Measurements from ENCODE around the gene NKTR. TPM values are rescaled to one million over a fixed set of nuclear protein-coding genes. Genes with fewer than 3 reads are reported as not detected.

Gene NKTR
- total and polyA plus RNA-seq, 9 of the 15 experiments (the other 6 are each of a cell fraction or from before 2014, with no cell fraction given) = 19.7 to 123 (median 92.6) TPM

- TF ChIP-seq, protein P1, sequence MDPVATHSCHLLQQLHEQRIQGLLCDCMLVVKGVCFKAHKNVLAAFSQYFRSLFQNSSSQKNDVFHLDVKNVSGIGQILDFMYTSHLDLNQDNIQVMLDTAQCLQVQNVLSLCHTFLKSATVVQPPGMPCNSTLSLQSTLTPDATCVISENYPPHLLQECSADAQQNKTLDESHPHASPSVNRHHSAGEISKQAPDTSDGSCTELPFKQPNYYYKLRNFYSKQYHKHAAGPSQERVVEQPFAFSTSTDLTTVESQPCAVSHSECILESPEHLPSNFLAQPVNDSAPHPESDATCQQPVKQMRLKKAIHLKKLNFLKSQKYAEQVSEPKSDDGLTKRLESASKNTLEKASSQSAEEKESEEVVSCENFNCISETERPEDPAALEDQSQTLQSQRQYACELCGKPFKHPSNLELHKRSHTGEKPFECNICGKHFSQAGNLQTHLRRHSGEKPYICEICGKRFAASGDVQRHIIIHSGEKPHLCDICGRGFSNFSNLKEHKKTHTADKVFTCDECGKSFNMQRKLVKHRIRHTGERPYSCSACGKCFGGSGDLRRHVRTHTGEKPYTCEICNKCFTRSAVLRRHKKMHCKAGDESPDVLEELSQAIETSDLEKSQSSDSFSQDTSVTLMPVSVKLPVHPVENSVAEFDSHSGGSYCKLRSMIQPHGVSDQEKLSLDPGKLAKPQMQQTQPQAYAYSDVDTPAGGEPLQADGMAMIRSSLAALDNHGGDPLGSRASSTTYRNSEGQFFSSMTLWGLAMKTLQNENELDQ (CRISPR knock-in tag; IDR thresholded peaks at IDR 0.05; ENCODE audit: borderline replicate concordance) = no peak
Observed at GRCh38 chr3:42663581-42664437, 63.3 kb downstream of the NKTR start (continued).

DNA sequence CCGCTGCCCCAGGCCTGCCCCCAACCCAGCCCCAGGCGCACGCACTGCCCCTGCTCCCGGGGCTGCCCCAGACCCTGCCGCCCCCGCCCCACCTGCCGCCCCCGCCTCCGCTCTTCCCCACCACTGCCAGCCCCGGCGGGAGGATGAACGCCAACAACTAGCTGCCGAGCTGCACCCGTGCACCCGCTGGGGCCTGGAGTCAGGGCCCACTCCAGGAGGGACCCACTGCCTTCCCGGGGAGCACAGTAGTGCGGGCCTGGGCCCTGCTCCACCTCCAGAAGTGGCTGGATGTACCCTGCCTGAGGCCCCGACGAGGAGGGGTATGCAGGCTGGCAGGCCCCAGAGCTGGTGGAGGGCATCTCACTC lies 63.9 kb downstream of the NKTR start:
- peaks cover 11% of the 10 kb centered on the region; the same call in 1 of the 2 replicates for H4K20me1 ChIP-seq (replicated peaks; ENCODE audit: control insufficient read depth, insufficient read depth, low read length)
- no peak overlapping the region for H3K27ac ChIP-seq (ENCODE audit: extremely low read depth, low read depth, low read length)
- H3K9me3 ChIP-seq (replicated peaks; ENCODE audit: control insufficient read depth, insufficient read depth, low read depth, low read length) = no peaks in the 10 kb centered on the region
- in situ Hi-C loops (cut with MboI) (no loop called here), intact Hi-C loops (cut with micrococcal nuclease) (no loop called here)
- ChIA-PET POLR2A (no interaction called here), CTCF (ENCODE audit: low intra/inter-chr PET ratio) (no interaction called here)
- no peak overlapping the region for H2AFZ ChIP-seq (ENCODE audit: low read depth, low read length)
- DNase-seq (ENCODE audit: extremely low read depth in 1 of 4, low spot score in 3 of 4) (no peak), ATAC-seq (no peak), FAIRE-seq (no peak)
- no peak overlapping the region for H3K9ac ChIP-seq (ENCODE audit: insufficient read depth in 1 of 2, low read depth in 2 of 2, low read length in 2 of 2)
- WGBS (ENCODE audit: insufficient coverage, low coverage, missing lambda C conversion rate) = 34% methylated on average over 10 of the region's 19 CpGs
- H3K9me1 ChIP-seq (ENCODE audit: control insufficient read depth, insufficient read depth, low read length) = no peaks in the 10 kb centered on the region
- BruUV-seq (replicated peaks) = no TSS peak
- H3K4me2 ChIP-seq (ENCODE audit: insufficient read depth, low read length) = no peak overlapping the region
- no peaks in the 10 kb centered on the region for H3K36me3 ChIP-seq (ENCODE audit: control insufficient read depth, insufficient read depth, low read length)
- H3K27me3 ChIP-seq (ENCODE audit: control insufficient read depth in 2 of 2, insufficient read depth in 2 of 2, low read length in 2 of 2) = peaks cover 0 to 9% of the 10 kb centered on the region in 2 experiments; a peak in 1 of 5 replicates
- H3K4me1 ChIP-seq (replicated peaks in 1 of 2; ENCODE audit: control insufficient read depth in 2 of 2, insufficient read depth in 2 of 2, low read length in 2 of 2) = peaks cover 4 to 13% of the 10 kb centered on the region in 2 experiments; a peak in 4 of 5 replicates
- no peaks in the 10 kb centered on the region for H3K79me2 ChIP-seq (ENCODE audit: control insufficient read depth, insufficient read depth, low read length)
- TF ChIP-seq IRF2 (CRISPR knock-in tag; IDR thresholded peaks at IDR 0.05) = no peak
- TF ChIP-seq NFXL1 (CRISPR knock-in tag; IDR thresholded peaks at IDR 0.05) = no peak
- no peak for TF ChIP-seq TARDBP (IDR thresholded peaks at IDR 0.05)
- TF ChIP-seq TSC22D4 (tag; IDR thresholded peaks at IDR 0.05) = no peak
- no peak for TF ChIP-seq NFE2L1 (tag; IDR thresholded peaks at IDR 0.05; ENCODE audit: borderline replicate concordance, low read depth)
- TF ChIP-seq, protein P2, sequence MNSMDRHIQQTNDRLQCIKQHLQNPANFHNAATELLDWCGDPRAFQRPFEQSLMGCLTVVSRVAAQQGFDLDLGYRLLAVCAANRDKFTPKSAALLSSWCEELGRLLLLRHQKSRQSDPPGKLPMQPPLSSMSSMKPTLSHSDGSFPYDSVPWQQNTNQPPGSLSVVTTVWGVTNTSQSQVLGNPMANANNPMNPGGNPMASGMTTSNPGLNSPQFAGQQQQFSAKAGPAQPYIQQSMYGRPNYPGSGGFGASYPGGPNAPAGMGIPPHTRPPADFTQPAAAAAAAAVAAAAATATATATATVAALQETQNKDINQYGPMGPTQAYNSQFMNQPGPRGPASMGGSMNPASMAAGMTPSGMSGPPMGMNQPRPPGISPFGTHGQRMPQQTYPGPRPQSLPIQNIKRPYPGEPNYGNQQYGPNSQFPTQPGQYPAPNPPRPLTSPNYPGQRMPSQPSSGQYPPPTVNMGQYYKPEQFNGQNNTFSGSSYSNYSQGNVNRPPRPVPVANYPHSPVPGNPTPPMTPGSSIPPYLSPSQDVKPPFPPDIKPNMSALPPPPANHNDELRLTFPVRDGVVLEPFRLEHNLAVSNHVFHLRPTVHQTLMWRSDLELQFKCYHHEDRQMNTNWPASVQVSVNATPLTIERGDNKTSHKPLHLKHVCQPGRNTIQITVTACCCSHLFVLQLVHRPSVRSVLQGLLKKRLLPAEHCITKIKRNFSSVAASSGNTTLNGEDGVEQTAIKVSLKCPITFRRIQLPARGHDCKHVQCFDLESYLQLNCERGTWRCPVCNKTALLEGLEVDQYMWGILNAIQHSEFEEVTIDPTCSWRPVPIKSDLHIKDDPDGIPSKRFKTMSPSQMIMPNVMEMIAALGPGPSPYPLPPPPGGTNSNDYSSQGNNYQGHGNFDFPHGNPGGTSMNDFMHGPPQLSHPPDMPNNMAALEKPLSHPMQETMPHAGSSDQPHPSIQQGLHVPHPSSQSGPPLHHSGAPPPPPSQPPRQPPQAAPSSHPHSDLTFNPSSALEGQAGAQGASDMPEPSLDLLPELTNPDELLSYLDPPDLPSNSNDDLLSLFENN (IDR thresholded peaks at IDR 0.05; ENCODE audit: low read depth in 2 of 2, low read length in 2 of 2) = no peak
- TF ChIP-seq ARHGAP35 (IDR thresholded peaks at IDR 0.05; ENCODE audit: partially characterized antibody) = no peak
- TF ChIP-seq PHB2 (IDR thresholded peaks at IDR 0.05; ENCODE audit: low read depth) = no peak
- TF ChIP-seq SMAD2 (IDR thresholded peaks at IDR 0.05; ENCODE audit: low read depth, low read length) = no peak
- TF ChIP-seq, protein P3, sequence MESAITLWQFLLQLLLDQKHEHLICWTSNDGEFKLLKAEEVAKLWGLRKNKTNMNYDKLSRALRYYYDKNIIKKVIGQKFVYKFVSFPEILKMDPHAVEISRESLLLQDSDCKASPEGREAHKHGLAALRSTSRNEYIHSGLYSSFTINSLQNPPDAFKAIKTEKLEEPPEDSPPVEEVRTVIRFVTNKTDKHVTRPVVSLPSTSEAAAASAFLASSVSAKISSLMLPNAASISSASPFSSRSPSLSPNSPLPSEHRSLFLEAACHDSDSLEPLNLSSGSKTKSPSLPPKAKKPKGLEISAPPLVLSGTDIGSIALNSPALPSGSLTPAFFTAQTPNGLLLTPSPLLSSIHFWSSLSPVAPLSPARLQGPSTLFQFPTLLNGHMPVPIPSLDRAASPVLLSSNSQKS (CRISPR knock-in tag; IDR thresholded peaks at IDR 0.05) = no peak
- no peak overlapping the region for H3K4me3 ChIP-seq

Data from K562 (cell line).